ENCODE data around the gene CCL25.

CCL25 gene

DNA sequence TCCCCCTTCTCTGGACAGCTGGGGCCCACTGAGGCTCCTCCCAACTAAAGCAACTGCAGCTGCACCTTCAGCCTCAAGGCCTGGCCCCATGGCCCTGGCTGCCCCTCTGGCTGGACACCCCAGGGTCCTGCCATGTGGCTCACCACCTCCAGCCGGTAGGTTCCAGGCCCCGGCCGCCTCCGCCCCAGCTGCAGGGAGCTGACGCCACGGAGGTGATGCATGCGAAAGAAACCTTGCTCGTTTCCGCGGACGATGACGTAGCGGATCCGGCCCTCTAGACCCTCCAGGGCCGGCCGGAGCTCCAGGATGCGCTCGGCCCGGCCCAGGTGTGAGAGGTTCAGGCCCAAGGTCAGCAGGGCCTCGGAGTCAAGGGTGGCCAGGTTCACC lies 13.3 kb downstream of the CCL25 start:
- Mint-ChIP-seq H3K27ac (no peak overlapping the region), H3K4me3 (no peak overlapping the region), H3K9me3 (peaks cover 10% of the 10 kb centered on the region), H3K4me1 (no peaks in the 10 kb centered on the region), H3K36me3 (ENCODE audit: low read depth) (peaks cover 32% of the 10 kb centered on the region), H3K27me3 (ENCODE audit: low read depth) (no peaks in the 10 kb centered on the region)
- TF ChIP-seq CTCF (IDR thresholded peaks at IDR 0.05; ENCODE audit: unreplicated experiment in 3 of 3) = no peak

- no peak overlapping the region for H3K27ac Mint-ChIP-seq
- H3K4me1 Mint-ChIP-seq = no peaks in the 10 kb centered on the region
- peaks cover 12% of the 10 kb centered on the region for H3K9me3 Mint-ChIP-seq
- TF ChIP-seq CTCF (IDR thresholded peaks at IDR 0.05; ENCODE audit: unreplicated experiment in 3 of 3) = peak; percentile 25 to 46 (median 43)
- peaks cover 62% of the 10 kb centered on the region for H3K36me3 Mint-ChIP-seq (ENCODE audit: low read depth)
- no peaks in the 10 kb centered on the region for H3K27me3 Mint-ChIP-seq (ENCODE audit: low read depth)
- no peak overlapping the region for H3K4me3 Mint-ChIP-seq
Observed at GRCh38 chr19:8069096-8069973, 16.8 kb downstream of the CCL25 start.

DNA sequence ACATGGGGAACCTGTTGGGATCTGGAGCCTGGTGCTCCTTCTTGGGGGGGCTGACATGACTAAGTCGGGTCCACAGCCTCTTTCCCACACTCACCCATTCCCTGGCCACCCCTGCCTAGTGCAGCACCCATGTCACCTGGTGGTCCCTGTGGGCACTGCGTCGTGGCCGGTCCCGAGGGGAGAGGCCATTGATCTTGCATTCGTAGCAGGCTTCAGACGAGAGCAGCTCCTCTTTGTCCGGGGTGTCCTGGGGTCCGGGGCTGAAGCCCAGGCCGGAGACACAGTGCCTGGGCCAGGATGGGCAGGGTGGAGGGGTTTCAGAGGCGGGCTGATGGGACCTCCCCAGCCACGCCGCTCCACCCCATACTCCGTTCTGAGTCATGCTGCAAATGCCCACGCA lies 19.4 kb downstream of the CCL25 start:
- Mint-ChIP-seq H3K9me3 (peaks cover 12% of the 10 kb centered on the region), H3K36me3 (ENCODE audit: low read depth) (peaks cover 78% of the 10 kb centered on the region), H3K4me3 (no peak overlapping the region), H3K27me3 (ENCODE audit: low read depth) (no peaks in the 10 kb centered on the region), H3K27ac (no peak overlapping the region), H3K4me1 (no peaks in the 10 kb centered on the region)
- TF ChIP-seq CTCF (IDR thresholded peaks at IDR 0.05; ENCODE audit: unreplicated experiment in 3 of 3) = no peak

- H3K9me3 Mint-ChIP-seq = peaks cover 10% of the 10 kb centered on the region
- no peak overlapping the region for H3K4me3 Mint-ChIP-seq
- no peaks in the 10 kb centered on the region for H3K27me3 Mint-ChIP-seq (ENCODE audit: low read depth)
- no peak for TF ChIP-seq CTCF (IDR thresholded peaks at IDR 0.05; ENCODE audit: unreplicated experiment in 3 of 3)
- H3K27ac Mint-ChIP-seq = no peak overlapping the region
- no peaks in the 10 kb centered on the region for H3K4me1 Mint-ChIP-seq
- peaks cover 73% of the 10 kb centered on the region for H3K36me3 Mint-ChIP-seq (ENCODE audit: low read depth)
Observed at GRCh38 chr19:8074501-8074900, 21.9 kb downstream of the CCL25 start.

GRCh38 chr19:8075158-8076074 lies 22.9 kb downstream of the CCL25 start:
- H3K36me3 Mint-ChIP-seq (ENCODE audit: low read depth) = peaks cover 73% of the 10 kb centered on the region
- H3K4me1 Mint-ChIP-seq = no peaks in the 10 kb centered on the region
- TF ChIP-seq CTCF (IDR thresholded peaks at IDR 0.05; ENCODE audit: unreplicated experiment in 3 of 3) = no peak
- H3K27me3 Mint-ChIP-seq (ENCODE audit: low read depth) = no peaks in the 10 kb centered on the region
- H3K4me3 Mint-ChIP-seq = no peak overlapping the region
- H3K9me3 Mint-ChIP-seq = peaks cover 3% of the 10 kb centered on the region
- H3K27ac Mint-ChIP-seq = no peak overlapping the region
